Fibroblast of the aortic adventitia (primary cell): ENCODE data around the gene HOXA13. TPM values are rescaled to one million over a fixed set of nuclear protein-coding genes. Genes with fewer than 3 reads are reported as not detected.

ENCODE experiments used
- DNase-seq: peaks from one replicate; pipeline ENCODE4 v3.0.0-alpha.2; 2010; ENCODE audit warnings: low read depth
- H3K4me3 ChIP-seq: 2 replicates; pipeline ENCODE4 v1.5.1; 2011; ENCODE audit warnings: low read depth, mild to moderate bottlenecking, control low read depth, low read length, moderate library complexity
- CTCF ChIP-seq: IDR thresholded peaks from 2 replicates; pipeline ENCODE4 v1.5.1; 2011; ENCODE audit warnings: mild to moderate bottlenecking, low read length, control low read depth, inconsistent platforms; ENCODE audit not compliant: insufficient read depth
- total RNA-seq: library from RNA; depleted of rRNA; stranded (reverse); fragments of >200 nt; gene quantifications from 2 replicates; pipeline ENCODE4 v1.2.3, GENCODE V29; 2012; ENCODE audit warnings: low replicate concordance

The HOXA13 gene
- not detected in 2 replicates for total RNA-seq

GRCh38 chr7:27199849-27200760 lies at the start of gene HOXA13:
Gene HOXA13 (minus strand): TSS chr7:27200091. CDS start chr7:27200077, 14 bp downstream.
- H3K4me3 ChIP-seq, result peak within 1 kb of the TSS; percentile 18
- TF ChIP-seq CTCF, result no peak
- no peak for DNase-seq

GRCh38 chr7:27248911-27249723 lies 49.2 kb upstream of the HOXA13 start:
- H3K4me3 ChIP-seq, result peak overlapping the region; percentile 17
- DNase-seq, result peak; percentile 85
- TF ChIP-seq CTCF, result no peak

GRCh38 chr7:27248427-27248806 lies 48.5 kb upstream of the HOXA13 start:
- no peak for DNase-seq
- TF ChIP-seq CTCF, result no peak
- H3K4me3 ChIP-seq, result no peak overlapping the region

GRCh38 chr7:27247452-27248426 lies 47.8 kb upstream of the HOXA13 start:
- no peak overlapping the region for H3K4me3 ChIP-seq
- DNase-seq, result no peak
- TF ChIP-seq CTCF, result no peak

GRCh38 chr7:27247000-27247399 lies 47.1 kb upstream of the HOXA13 start:
- no peak for TF ChIP-seq CTCF
- no peak for DNase-seq
- H3K4me3 ChIP-seq, result no peak overlapping the region
